Progenitor cell of endocrine pancreas (in vitro differentiated cells): ENCODE data around the gene BCL2L13. TPM values are rescaled to one million over a fixed set of nuclear protein-coding genes. Genes with fewer than 3 reads are reported as not detected.

Experiments
- DNase-seq: peaks from one replicate; pipeline ENCODE4 v3.0.0; 2021; ENCODE audit warnings: low spot score; ENCODE audit not compliant: unreplicated experiment
- H3K27ac Mint-ChIP-seq: 2 replicates; pipeline ENCODE4 v1.8.0; 2021; ENCODE audit warnings: mild to moderate bottlenecking, moderate library complexity, mixed read lengths
- H3K27me3 Mint-ChIP-seq: 2 replicates; pipeline ENCODE4 v1.8.0; 2021; ENCODE audit warnings: mixed read lengths
- H3K36me3 Mint-ChIP-seq: 2 replicates; pipeline ENCODE4 v1.8.0; 2022; ENCODE audit warnings: mixed read lengths; ENCODE audit not compliant: insufficient read depth
- H3K4me1 Mint-ChIP-seq: 2 replicates; pipeline ENCODE4 v1.8.0; 2021; ENCODE audit warnings: low read depth, mixed read lengths
- H3K4me3 Mint-ChIP-seq: 2 replicates; pipeline ENCODE4 v1.8.0; 2021; ENCODE audit warnings: low read depth, mild to moderate bottlenecking, moderate library complexity, mixed read lengths
- H3K9me3 Mint-ChIP-seq: 2 replicates; pipeline ENCODE4 v1.8.0; 2021; ENCODE audit warnings: low read depth, mixed read lengths
- CTCF ChIP-seq: fragments of 200-600 bp; sonication (generic); IDR thresholded peaks from one replicate; pipeline ENCODE4 v1.5.0; 2021; ENCODE audit warnings: antibody characterized with exemption, mild to moderate bottlenecking; ENCODE audit not compliant: unreplicated experiment
- total RNA-seq: library from RNA; stranded (reverse); gene quantifications from 2 replicates; pipeline ENCODE4 v1.2.1, GENCODE V29; 2021

Gene BCL2L13
- total RNA-seq, 1 donor from 2014 or later, result 36.0 TPM

GRCh38 chr22:17767233-17768065 lies 128.9 kb downstream of the BCL2L13 start:
- Mint-ChIP-seq H3K27me3 (no peaks in the 10 kb centered on the region), H3K36me3 (no peaks in the 10 kb centered on the region), H3K9me3 (no peaks in the 10 kb centered on the region), H3K4me1 (no peaks in the 10 kb centered on the region), H3K4me3 (no peak overlapping the region), H3K27ac (no peak overlapping the region)
- no peak for DNase-seq
- no peak for TF ChIP-seq CTCF

- no peak for DNase-seq
- Mint-ChIP-seq H3K36me3 (no peaks in the 10 kb centered on the region), H3K4me3 (no peak overlapping the region), H3K27me3 (no peaks in the 10 kb centered on the region), H3K9me3 (no peaks in the 10 kb centered on the region), H3K27ac (no peak overlapping the region), H3K4me1 (peaks cover 10% of the 10 kb centered on the region)
- no peak for TF ChIP-seq CTCF
Measured at GRCh38 chr22:17769013-17769715, 130.6 kb downstream of the BCL2L13 start.

GRCh38 chr22:17769716-17770082 lies 131.1 kb downstream of the BCL2L13 start:
- Mint-ChIP-seq H3K36me3 (no peaks in the 10 kb centered on the region), H3K4me3 (no peak overlapping the region), H3K9me3 (no peaks in the 10 kb centered on the region), H3K4me1 (peaks cover 10% of the 10 kb centered on the region), H3K27ac (no peak overlapping the region), H3K27me3 (no peaks in the 10 kb centered on the region)
- DNase-seq, result no peak
- TF ChIP-seq CTCF, result no peak

GRCh38 chr22:17770180-17771077 lies 131.9 kb downstream of the BCL2L13 start:
- H3K4me3 Mint-ChIP-seq, result no peak overlapping the region
- H3K27me3 Mint-ChIP-seq, result peaks cover 3% of the 10 kb centered on the region
- no peaks in the 10 kb centered on the region for H3K36me3 Mint-ChIP-seq
- peaks cover 10% of the 10 kb centered on the region for H3K4me1 Mint-ChIP-seq
- H3K9me3 Mint-ChIP-seq, result no peaks in the 10 kb centered on the region
- H3K27ac Mint-ChIP-seq, result peak overlapping the region; percentile 71
- no peak for DNase-seq
- TF ChIP-seq CTCF, result no peak
